Activated CD8-positive, alpha-beta memory T cell treated with anti-CD3 and anti-CD28 coated beads, Interleukin-2, amount 50 U/mL, for 4 hours (primary cell): ENCODE measurements around the gene PAK2.
"Not testable (repeated sequence)": the region's sequence is repeated elsewhere in the genome, so short reads cannot be mapped to it uniquely, and the experiment has no call there.

Source experiments
- DNase-seq: peaks from one replicate; pipeline ENCODE4 v3.0.0-alpha.2; 2020

The PAK2 gene

DNA sequence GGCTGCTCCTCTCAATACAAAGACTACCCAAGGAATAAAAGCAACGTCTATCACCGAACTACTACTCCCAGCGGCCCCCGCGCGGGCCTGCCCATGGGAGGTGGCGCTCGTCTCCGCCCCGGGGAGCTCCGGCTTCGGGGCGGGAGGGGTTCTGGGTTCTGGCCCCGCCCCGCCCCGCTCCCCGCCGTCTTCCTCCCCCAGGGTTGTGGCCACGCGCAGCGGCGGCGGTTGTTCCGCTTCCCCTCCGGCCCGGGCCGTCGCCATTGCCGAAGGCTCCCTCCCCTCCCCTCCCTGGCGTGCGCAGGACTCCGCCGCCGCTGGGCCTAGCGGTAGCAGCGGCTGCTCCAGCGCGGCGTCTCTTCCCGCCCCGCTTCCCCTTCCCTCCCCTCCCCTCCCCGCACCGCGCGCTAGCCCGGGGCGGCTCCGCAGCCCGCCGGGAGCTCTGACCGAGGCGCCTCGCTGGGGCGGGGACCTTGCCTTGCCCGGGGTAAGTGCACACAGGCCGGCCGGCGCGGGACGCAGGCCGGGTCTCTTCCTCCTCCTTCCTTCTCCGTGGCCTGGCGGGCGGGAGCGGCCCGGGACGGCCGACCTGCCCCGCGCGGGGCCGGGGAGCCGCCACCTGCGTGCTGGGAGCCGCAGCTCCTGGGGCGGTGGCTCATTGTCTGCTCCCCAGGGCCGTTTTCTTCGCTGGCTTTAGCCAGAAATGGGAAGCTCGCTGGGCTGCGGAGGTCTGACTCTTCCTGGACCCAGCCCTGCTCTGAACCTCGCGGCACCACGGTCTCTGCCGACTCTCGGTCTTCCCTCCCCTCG is at the start of gene PAK2:
TSS of gene PAK2 (plus strand) at position 187 of the 810 bp plus-strand sequence. CDS start 42,790 bp downstream, outside the sequence.
- DNase-seq: peak; percentile 92

DNA sequence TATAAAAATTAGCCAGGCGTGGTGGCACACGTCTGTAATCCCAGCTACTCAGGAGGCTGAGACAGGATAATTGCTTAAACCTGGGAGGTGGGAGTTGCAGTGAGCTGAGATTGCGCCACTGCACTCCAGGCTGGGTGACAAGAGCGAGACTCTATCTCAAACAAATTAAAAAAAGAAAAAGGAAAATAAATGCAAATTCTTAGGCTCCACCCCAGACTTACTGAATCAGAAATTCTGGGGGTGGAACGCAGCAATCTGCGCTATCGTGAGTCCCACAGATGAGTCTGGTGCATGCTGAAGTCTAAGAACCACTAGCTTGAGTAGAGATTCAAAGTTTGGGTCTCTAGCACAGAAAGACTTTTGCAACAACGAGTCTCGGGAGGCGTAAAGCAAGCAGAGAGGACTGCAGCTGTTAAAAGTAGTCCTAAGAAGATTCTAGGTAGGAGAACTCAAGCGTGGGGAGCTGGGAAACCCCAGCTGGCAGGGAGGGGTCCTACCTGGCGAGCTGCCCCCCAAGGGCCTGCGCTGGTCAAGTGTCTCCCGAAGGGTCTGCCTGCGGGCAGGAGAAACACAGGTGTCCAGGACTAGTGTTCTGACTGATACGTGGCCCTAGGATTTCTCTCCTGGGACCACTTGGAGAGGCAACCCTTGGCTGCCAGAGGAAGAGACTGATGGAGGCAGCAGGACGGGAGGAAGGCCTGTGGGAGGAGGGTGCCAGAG is 49.6 kb upstream of the PAK2 start:
- DNase-seq: no peak

DNA sequence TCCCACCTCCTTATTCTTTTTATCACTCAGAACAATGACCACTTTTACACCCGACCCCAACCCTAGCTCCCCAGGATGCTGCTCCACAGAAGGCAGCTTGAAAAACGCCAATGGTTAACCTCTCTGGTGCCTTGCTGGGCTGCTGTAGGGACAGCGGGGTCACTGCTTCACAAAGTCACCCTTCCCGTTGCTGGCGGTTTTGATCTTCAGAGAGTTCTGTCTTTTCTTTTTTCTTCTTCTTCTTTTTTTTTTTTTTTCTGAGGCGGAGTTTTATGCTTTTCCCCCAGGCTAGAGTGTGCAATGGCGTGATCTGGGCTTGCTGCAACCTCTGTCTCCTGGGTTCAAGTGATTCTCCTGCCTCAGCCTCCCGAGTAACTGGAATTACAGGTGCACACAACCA is 48.3 kb upstream of the PAK2 start:
- no peak for DNase-seq

DNA sequence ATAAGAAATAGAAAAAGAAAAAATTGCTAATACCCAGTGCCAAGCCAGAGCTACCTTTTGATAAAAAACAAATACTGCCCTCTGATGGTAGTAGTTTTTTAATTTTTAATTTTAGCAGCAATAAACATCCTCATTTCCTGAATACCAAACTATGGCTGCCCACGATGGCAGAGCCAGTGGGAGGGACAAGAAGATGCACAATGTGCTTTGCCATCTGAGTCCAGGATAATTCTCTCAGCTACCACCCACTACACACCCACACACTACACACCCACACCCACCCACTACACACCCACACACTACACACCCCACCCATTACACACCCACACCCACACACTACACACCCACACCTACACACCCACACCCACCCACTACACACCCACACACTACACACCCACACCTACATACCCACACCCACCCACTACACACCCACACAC is 45.4 kb upstream of the PAK2 start:
- no peak for DNase-seq

DNA sequence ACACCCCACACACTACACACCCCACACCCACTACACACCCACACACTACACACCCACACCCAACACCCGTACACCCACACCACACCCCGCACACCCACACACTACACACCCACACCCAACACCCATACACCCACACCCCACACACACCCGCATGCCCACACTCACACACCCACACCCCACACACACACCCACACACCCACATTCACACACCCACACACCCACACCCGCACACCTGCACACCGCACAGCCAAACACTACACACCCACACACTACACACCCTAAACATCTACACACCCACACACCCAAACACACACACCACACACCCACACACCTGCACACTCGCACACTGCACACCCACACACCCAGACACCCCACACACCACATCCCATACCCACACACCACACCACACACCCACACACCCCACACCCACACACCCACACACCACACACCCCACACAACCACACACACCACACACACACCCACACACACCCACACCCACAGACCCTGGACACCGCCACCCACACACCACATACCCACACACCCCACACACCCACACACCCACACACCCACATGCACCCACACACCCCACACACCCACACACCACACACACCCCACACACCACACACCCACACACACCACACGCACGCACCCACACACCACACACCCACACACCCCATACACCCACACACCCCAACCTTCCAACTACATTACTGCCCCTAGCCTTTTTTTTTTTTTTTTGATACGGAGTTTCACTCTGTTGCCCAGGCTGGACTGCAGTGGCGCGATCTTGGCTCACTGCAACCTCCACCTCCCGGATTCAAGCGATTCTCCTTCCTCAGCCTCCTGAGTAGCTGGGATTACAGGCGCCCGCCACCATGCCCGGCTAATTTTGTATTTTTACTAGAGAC is 44.5 kb upstream of the PAK2 start:
- DNase-seq: peak; percentile 19

DNA sequence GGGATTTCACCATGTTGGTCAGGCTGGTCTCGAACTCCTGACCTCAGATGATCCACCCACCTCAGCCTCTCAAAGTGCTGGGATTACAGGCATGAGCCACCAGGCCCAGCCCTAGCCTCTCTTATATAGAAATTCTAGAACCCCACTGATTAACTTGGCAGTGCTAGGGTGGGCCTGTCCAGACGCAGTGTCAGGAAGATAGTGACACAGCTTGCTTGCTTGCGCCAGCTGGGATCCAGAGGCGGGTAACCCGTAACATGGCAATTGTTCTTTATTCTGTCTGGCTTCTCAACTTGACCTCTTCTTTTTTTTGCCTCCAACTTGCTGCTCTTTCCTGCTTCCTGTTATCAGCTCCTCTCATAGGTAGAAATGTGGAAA is 43.8 kb upstream of the PAK2 start:
- DNase-seq: no peak

DNA sequence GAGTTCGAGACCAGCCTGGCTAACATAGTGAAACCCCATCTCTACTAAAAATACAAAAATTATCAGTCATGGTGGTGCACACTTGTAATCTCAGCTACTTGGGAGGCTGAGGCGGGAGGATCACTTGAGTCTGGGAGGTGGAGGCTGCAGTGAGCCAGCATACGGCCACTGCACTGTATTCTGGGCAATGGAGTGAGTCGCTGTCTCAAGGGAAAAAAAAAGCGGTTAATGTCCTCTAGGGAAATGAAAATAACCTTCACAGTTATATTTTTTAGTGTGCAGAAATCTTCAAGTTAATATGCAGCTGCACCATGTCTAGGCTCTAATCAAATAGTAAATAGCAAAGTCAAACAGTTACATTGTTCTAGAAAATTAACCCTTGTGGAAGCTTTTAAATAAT is 42.4 kb upstream of the PAK2 start:
- no peak for DNase-seq

DNA sequence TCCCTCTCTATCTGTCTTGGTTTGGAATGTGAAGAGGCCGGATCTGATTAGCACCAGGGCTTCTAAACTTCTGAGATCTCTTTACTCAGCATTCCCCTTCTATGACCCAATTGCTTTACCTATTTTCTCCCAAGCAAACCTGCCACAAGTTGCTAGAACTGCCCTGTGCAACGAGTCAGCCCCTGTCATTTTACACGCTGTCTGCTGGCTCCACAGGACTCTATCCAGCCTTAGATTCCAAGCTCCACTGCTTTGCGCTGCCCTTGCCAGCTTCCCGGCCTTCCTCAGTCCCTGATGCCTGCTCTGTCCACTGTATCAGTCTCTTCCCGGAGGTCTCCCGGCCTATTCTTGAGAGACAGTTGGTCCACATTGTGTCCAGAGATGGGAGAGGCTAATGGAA is 39.9 kb upstream of the PAK2 start:
- no peak for DNase-seq

DNA sequence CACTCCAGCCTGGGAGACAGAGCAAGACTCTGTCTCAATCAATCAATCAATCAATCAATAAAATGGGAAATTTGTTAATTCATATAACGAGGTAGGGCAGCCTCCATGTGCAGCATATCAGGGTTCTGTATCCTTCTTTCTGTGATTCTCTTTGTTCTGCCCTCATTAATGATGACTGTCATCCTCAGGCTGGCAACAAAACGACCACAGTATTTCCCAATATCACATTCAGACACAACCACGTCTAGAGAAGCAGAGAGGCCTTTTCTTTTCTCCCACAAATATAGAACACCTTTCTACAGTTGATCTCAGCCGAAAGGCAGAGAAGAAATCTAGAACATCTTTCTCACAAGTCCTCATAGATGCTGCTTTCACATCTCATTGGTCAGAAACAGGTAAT is 38.9 kb upstream of the PAK2 start:
- DNase-seq: no peak

DNA sequence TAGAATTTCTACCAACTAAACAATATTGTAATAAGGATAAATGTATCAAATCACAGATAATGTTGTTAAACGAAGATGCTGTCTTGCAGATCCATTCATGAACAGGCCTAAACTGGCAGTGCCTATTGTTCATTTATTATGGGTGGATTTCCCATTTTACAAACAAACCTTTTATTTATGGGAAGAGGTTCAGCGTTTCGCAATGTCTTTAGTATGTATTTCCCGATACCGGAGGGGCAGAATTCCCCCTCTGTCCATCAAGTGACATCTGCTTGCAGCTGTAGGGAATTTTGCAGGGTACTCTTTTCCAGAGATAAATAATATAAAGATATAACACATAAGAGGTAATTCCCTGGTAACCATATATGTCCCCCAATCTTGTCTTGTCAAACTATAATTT is 33.3 kb upstream of the PAK2 start:
- no peak for DNase-seq

DNA sequence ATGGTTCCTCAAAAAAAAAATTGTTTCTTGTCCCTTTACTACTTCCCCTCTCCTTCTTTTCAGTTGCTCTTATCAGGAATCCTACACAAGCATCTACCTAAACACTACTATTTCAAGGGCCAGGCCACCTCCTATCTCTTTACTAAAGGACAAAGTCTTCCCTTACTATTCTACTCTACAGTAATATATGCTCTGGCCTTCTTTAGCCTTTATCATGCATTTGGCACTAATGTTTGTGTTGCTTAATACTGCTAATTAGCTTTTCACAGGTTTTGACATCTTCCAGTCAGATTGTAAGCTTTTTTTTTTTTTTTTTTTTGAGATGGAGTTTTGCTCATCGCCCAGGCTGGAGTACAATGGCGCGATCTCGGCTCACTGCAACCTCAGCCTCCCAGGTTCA is 32.9 kb upstream of the PAK2 start:
- no peak for DNase-seq

DNA sequence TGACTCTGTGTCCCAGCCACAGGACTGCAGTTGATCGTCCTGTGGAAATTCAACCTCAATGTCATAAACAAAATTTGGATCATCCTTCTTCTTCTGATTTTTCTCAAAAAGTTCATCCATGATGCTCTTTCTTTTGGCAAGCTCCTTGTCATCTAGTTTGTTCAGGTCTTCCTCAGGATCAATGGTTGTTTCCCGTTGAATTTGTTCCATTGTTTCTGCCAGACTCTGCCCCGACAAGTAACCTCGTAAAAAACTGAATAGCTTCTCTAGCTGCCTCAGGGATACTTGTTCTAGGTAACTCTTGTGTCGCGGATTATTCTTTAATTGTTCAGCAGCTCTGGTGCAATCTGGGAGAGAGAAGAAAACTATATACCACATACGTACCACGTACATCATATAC is 32.1 kb upstream of the PAK2 start:
- DNase-seq: no peak

DNA sequence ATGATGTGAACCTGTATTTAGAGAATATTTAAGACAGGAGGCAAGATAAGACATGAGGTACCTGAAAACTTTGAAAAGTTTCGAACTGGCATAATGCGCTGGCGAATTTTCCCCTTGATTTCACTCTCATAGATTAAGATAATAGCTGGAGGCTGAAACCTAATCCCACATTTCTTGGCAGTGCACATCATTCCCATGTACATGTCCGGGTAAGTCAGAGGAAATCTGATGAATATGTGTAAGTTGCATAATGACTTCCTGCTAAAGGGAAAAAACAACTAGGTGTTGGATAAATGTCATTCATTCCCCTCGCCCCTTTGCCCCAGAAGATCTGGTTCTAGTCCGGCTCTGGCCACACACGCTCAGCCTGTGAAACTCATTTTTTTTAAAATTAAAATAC is 31.2 kb upstream of the PAK2 start:
- no peak for DNase-seq

DNA sequence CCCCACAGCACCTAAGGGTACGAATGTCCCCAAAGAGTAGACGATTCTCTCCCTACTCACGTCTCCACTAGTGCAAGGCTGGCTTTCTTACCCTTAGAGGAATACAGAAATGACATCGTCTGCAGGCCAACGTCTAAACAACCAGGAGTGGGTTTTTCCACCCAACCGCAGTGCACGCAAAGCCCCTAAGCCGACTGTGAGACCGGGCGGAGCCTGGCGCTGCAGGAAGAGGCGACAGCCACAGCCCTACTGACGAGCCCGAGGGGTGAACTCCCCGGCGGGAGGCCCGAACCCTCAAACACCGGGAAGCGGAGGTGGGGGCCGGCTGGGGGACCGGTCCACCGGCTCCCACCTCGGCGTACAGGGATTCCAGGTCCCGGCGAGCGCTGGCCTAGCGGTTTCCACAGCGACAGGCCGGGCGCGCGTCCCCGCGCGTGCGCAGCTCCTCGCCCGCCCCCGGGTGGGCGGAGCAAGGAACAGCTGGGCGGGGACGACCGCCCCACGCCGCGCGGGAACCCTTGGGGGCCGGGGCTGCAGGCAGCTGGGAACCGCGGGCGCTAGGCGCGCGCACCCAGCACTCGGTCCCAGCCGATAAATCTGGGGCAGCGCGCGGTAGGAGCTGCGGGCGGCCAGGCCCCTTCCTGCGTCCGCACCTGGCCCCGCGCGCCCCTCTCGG is 27.7 kb upstream of the PAK2 start, which contains the start of the genes CEP19 and PIGX:
TSS of gene CEP19 (minus strand) at position 413 of the 676 bp plus-strand sequence. CDS start 3,593 bp downstream, outside the sequence.
TSS of gene PIGX (plus strand) at position 540 of the 676 bp plus-strand sequence.
- peak; percentile 87 for DNase-seq

DNA sequence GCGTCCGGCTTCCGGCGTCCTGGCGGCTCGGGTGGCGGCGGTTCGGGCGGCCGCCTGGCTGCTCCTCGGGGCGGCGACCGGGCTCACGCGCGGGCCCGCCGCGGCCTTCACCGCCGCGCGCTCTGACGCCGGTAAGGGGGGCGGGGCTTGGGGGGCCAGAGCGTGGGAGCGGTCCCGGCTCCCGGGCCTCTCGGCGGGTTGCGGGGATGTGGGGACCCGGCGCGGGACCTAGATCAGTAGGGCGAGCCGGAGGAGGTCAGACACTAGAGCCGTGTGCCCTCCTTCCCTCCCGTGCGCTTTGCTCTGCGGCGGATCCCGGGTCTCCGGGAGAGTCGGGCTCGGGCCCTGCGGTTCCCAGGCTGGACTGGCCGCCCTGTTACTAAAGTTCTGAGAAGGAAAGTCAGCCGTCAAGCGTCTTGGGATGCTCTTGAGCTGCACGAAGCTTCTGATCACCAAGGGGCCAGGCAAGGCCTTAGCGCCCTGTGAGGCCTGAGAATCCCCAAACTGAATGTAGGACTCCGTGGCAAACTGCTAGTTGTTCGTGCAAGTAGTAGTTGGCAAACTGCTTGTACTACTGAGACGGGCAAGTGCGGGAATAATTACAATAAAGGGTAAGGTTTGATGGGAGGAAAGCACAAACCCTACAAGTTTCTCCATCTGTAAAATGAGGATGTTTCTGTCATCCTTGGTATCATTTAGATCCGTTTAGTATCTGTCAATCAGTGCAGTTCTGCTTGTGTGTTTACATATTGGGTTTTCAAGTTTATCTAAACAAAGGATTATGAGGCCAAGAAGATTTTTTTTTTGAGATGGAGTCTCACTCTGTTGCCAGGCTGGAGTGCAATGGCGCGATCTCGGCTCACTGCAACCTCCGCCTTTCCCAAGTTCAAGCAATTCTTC is 26.9 kb upstream of the PAK2 start:
- DNase-seq: peak; percentile 73

DNA sequence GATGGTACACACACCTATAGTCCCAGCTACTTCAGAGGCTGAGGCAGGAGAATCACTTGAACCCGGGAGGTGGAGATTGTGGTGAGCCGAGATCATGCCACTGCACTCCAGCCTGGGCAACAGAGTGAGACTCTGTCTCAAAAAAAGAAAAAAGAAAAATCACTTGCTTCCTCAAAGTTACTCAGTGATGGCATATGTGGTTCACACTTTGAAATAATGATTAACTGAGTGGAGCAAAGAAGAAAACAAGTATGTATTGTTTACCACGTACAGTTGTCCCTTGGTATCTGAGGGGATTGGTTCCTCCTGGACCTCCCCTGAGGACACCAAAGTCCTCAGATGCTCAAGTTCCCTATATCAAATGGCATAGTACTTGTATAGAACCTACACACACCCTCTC is 22.5 kb upstream of the PAK2 start:
- not testable (repeated sequence) for DNase-seq

DNA sequence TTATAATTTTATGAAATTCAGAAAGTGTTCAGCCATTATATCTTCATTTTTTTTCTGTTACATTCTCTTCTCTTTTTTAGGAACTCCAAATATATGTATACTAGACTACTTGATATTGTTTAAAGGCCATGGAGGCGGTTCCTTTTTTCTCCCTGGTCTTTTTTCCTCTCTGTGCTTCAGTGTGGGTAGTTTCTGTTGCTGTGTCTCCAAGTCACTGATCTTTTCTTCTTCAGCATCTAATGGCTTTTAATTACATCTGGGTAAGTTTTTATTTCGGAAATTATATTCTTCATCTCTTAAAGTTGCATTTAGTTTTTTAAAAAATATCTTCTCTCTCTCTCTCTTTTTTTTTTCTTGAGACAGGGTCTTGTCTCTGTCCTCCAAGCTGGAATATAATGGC is 18.6 kb upstream of the PAK2 start:
- DNase-seq: no peak

DNA sequence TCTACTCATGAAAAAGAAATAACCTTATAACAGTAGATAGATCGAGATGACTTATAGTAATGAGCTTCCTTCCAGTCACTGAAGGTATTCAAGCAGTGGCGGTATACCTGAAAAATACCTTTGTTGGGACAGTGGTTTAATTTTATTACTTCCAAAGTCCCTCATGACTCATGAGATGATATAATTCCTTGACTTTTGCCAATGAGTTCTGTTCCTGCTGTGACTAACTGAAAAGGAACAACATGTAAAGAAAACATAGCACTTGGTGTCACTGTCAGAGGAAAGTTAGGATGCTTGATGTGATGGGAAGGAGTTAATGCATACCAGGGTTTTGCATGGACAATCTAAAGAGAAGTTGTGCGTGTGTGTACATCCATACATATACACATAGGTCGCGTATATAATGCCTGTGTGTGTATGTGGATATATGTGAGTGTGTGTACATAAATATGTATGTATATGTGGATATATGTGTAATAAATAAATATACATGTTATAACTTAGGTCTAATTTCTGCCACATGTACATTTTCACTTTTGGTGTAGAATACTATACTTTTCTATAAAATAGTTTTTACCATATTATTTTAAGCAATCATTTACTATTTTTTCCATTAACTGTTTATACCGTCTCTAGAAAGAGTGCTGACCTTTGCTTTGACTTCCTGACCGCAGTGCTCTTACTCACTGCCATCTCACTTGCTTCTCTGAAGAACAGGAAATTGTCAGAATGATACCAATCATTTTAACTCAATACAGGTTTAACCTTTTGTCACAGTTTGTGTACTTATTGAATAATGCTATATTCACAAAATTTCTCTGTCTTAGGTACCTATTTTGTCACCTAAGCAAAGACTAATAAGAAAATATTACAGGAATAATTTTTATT is 12.6 kb upstream of the PAK2 start:
- DNase-seq: no peak

DNA sequence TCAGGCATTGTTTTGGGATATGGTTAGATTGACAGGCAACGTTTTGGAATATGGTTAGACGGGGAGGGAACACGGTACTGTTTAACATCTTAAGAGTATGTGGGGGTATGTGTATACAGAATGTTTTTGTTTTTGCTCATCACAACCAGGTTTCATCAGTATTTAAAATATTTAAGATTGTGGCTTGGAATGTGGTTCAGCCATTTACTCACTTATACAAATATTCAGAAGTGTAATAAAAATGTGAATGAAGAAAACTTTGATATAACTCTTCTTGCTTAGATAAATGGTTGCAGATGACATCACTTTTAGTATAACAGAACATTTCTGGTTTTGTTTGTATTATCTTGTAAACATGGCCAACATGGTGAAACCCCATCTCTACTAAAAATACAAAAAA is 3.9 kb upstream of the PAK2 start:
- DNase-seq: no peak

DNA sequence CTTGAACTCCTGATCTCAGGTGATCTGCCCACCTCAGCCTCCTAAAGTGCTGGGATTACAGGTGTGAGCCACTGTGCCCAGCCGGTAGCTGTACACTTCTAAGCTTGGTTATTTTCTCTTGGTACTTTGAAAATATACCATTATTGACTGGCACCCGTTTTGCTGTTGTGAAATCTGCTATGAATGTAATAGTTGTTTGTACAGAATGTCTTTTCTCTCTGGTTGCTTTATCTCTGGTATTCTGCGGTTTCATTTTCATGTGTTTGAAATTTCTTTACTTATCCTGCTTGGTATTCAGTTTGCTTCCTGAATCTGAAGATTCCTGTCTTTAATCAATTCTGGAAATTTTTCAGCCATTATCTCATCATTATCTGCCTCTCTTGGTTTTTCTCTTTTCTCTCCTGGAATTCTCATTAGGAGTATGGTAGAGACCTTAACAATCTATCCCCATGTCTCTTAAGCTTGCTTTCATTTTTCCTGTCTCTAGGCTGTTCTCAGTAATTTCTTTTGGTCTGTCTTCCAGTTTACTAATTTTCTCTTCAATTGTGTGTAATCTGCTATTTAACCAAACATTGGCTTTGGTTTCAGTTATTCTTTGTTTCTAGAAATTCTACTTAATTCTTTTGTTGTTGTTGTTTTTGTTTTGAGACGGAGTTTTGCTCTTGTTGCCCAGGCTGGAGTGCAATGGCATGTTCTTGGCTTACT is 2.8 kb upstream of the PAK2 start:
- DNase-seq: no peak
